GM21576 (cell line): ENCODE data around the gene PCGF2.

Source experiments
- ATAC-seq: cut with Tn5 transposase; IDR thresholded peaks from one replicate; pipeline ENCODE4 v1.9.1; 2021; ENCODE audit warnings: mild to moderate bottlenecking, moderate library complexity; ENCODE audit not compliant: unreplicated experiment

Gene PCGF2

DNA sequence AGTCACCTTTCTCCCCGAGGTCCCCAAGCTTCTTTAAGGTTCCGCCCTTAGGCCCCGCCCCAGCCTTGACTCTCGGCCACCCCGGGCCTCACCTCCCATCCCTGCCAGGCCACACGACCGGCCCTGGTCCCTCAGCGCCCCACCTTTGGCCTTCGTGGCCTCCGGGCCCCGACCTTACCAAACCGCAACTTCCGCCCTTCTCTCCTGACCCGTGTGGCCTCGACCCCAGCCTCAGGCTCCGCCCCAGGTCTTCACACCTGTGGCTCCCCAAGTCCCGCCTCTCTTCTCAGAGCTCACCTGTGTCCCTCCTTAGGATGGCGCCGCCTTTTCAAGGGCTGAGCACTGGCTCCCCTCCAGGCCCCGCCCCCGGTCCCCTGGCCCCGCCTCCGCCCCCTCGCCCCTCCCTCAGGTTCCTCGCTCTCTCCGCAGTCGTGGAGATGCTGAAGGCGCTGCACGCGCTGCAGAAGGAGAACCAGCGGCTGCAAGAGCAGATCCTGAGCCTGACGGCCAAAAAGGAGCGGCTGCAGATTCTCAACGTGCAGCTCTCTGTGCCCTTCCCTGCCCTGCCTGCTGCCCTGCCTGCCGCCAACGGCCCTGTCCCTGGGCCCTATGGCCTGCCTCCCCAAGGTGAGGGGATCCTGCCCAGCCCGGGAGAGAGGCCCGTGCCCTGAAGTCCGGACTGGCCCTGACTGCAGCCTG lies 28.0 kb downstream of the PCGF2 start:
- no peak for ATAC-seq

DNA sequence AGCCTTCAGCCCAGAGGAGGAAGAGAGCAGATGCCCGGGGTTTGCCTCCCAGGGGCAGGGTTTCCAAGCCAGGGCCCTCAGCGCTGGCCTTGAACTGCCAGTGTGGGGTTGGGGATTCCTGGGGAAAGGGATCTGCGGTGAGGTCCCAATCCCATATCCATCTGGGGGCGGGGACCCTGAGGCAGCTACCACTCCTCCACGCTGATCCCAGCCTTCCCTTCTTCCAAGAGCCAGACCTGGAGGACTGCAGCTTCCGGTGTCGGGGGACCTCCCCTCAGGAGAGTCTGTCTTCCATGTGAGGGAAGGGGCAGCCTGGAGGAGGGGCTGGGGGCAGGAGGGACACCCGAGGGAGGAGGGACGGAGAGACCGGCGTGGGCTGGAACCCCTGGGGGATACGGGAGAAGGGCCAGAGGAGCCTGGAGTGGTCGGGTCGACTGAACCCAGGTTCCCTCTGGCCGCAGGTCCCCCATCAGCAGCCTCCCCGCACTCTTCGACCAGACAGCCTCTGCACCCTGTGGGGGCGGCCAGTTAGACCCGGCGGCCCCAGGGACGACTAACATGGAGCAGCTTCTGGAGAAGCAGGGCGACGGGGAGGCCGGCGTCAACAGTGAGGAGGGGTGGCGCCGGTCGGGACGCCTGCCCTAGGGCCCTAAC lies 28.7 kb downstream of the PCGF2 start:
- ATAC-seq = no peak

DNA sequence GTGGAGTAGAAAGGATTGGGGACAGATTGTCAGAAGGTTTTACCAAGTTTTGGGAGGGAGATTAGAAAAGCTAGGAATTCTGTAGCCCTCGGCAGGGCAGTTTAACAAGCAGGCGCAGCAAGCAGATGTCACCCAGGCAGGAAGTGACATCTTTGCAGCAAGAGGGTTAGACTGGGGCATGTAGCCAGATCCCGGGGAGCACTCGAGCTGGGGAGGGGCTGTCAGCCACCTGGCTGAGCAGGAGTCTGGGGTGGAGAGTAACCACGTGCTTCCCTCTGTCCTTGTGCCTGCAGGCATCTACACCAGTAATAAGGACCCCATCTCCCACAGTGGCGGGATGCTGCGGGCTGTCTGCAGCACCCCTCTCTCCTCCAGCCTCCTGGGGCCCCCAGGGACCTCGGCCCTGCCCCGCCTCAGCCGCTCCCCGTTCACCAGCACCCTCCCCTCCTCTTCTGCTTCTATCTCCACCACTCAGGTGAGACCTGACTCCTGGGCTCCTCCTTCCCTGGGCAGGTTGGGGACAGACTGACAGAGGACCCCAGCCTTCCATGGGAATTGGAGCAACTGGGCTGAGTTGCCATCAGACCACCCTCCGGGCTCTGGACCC lies 30.9 kb downstream of the PCGF2 start:
- no peak for ATAC-seq

DNA sequence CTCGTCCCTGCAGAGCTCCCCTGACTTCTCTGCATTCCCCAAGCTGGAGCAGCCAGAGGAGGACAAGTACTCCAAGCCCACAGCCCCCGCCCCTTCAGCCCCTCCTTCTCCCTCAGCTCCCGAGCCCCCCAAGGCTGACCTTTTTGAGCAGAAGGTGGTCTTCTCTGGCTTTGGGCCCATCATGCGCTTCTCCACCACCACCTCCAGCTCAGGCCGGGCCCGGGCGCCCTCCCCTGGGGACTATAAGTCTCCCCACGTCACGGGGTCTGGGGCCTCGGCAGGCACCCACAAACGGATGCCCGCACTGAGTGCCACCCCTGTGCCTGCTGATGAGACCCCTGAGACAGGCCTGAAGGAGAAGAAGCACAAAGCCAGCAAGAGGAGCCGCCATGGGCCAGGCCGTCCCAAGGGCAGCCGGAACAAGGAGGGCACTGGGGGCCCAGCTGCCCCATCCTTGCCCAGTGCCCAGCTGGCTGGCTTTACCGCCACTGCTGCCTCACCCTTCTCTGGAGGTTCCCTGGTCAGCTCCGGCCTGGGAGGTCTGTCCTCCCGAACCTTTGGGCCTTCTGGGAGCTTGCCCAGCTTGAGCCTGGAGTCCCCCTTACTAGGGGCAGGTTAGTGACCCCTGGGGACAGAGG lies 31.6 kb downstream of the PCGF2 start:
- no peak for ATAC-seq

DNA sequence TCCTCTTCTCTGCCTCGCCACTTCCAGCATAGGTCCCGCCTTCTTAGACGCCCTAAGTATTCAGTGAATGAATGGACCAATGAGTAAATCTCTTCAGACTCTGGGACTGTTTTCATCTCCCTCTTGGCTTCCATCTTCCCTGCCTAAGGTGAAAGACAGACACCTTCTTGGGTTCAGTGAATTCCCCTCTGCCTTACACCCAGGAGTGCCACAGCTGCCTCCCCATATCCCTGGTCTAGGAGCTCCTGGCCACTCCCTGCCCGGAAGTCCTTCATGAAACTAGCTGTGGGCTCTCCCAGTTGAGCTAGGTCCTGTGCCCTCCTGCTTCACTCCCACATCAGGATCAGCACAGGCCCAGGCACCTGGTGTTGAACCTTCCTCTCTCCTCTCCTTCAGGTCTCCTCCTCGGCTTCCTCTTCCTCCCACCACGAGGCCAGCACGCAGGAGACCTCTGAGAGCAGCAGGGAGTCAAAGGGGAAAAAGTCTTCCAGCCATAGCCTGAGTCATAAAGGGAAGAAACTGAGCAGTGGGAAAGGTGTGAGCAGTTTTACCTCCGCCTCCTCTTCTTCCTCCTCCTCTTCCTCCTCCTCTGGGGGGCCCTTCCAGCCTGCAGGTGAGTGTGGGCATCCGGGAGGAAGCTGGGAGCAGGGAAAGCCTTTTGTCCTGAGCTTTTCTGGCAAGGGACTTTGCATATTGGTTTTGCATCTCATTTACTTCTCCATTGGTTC lies 32.8 kb downstream of the PCGF2 start:
- no peak for ATAC-seq

- ATAC-seq = no peak
Measured at GRCh38 chr17:38713456-38714075, 34.6 kb downstream of the PCGF2 start.

DNA sequence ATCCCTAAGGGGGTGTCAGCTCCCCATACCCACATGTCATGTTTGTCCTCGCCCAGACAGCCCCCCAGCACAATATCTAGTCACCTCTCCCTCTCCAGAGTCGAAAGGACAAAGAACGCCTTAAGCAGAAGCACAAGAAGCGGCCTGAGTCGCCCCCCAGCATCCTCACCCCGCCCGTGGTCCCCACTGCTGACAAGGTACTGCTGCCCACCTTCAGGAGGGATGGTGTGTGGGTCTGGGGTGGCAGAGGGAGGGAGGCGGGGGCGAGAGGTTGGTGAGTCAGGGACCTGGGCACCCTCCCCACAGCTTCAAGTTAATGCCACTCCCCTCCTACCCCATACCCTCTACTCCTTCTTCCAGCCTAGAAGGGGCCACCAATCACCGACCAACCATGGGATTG lies 35.5 kb downstream of the PCGF2 start:
- ATAC-seq = no peak

GRCh38 chr17:38711792-38712571 lies 36.2 kb downstream of the PCGF2 start:
- ATAC-seq = no peak

DNA sequence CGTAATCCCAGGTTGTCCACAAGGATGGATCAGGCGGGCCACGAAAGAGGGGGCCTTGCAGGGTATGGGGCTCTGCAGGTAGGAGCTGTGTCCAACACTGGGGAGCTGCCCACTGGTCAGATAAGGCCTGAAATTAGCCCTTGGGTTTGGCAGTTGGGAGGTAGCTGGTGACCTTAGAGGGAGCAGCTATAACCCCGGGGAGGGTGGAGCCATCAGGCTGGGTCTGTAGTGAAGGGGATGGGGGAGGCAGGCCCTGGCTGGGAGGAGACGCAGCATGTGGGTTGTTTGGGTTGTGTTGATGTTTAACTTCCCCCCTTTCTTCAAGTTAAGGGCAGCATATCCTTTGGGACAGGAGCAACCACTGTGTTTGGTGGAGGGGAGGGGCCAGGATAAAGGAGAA lies 37.2 kb downstream of the PCGF2 start:
- ATAC-seq = no peak

DNA sequence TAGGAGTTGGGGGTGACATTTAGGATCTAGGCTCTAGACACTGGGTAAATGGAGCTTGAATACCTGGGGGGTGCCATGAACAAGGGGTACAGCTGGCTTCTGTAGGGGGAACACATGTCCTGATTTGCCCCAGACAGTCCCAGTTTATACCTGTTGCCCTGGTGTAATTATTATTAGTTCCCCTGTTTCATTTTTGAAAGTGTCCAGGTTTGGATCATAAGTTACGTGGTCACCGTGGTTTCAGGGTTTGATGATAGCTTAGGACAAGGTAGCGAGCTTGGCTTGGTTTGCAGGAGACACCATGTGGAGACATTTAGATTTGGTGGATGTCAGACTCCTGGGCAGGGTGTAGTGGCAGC lies 37.6 kb downstream of the PCGF2 start:
- no peak for ATAC-seq

DNA sequence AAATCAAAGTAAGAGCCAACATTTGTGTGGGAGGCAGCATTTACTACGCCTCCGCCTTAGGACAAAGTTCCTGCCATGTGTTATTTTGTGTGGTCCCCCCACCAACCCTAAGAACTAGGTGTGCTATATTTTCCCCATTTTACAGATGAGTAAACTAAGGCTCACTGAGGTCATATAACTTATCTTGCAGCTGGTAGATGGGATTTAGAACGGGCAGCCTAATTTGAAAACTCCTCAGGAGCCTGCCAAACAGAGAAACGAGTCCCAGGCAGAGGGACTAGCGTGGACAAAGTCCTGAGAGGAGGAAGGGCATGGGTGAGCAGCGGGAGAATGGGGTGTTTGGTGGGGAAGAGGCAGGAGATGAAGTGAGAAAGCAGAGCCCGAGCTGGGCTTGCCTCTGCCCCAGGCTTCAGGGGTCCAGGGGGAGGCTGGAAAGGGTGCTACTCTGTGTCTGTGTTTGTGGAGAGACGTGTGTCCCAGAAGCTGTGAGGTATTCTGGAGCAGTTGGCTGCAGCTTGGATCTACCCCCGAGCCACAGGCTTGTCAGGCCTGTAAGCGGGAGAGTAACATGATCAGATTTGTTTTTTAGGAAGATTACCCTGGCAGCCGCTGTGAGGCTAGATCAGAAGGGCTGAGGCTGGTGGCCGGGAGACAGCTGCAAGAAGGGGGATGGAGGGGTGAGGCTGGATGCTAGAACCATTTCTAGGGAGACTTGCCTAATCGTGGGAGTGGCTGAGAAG lies 38.1 kb downstream of the PCGF2 start:
- ATAC-seq = no peak

DNA sequence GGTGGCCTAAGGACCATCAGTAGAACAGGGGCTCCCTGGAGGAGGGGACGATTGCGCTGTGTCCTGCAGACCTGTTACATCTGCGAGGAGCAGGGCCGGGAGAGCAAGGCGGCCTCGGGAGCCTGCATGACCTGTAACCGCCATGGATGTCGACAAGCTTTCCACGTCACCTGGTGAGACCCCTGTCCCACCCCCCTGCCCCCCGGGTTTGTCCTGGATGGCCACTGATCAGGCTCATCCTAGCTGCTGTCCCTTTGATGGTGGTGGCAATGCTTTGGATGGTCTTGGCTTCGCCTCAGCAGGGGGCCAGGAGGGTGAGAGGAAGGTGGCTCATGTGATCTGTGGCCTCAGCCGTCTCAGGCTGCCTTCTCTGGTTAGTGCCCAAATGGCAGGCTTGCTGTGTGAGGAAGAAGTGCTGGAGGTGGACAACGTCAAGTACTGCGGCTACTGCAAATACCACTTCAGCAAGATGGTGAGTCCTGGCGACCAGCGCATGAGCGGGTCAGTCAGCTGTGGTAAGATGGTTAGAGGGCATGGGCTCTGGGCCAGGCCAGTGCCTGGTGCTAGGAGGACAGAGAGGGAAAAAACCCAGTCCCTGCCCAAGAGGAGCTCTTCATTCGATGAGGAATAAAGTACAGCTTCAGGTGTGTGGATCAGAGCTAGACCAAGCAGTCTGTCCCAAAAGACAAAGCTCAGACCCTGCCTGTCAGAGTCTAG lies 38.9 kb downstream of the PCGF2 start:
- ATAC-seq = no peak

DNA sequence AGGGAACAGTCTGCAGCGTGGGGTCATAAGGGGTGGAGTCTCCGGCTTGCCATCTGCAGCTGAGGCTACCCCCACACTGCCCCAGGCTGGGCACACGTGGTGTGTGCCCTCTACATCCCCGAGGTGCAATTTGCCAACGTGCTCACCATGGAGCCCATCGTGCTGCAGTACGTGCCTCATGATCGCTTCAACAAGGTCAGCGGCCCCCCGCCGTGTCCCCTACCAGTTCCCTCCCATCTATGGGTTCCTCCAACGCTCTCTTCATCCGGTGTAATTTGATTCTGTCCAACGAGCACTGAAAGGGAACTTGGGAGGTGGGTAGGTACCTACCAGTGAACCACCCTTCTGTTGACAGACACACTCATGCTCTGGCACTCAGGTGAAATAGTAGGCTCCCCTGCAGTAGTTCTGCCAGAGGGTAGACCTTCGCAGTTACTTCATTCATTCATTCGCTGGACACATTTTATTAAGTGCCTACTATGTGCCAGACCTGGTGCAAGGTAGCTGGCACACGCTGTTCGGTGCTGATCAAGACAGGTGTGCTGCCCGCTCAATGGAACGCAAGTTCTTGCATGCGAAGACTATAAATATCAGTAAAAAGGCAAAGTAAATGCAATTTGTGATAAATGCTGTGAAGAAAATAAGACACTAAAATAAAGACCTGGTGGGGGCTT lies 40.3 kb downstream of the PCGF2 start:
- ATAC-seq = no peak

DNA sequence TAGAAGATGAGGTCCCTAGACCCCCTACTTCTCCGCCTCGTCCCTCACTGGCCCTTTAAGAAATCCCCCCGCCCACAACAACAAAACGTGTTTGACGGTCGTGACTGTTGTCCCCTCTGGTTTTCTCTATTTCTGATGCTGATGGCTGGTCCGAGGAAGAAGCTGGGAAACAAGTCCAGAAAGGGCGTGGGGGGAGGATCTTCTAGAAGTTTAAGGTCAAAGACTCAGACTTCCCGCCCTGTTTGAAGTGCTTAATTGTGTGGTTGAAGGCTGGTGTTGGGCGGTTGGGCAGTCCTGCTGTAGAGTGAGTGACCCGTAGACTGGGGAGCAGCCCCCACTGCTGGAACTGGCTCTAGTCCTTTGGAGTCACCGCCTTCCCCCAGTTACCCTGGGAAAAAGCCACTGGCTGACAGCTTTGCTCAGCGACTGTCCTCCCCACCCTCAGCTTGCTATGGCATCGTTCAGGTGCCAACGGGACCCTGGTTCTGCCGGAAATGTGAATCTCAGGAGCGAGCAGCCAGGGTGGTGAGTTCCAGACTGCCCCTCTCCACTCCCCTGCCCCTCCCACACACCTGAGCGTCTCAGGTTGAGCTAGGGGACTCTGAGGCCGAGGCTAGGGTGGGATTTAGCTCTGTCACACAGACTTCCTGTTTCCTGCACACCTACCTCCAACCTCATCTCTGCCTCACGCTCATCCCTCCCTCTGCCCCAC lies 41.5 kb downstream of the PCGF2 start:
- ATAC-seq = no peak

DNA sequence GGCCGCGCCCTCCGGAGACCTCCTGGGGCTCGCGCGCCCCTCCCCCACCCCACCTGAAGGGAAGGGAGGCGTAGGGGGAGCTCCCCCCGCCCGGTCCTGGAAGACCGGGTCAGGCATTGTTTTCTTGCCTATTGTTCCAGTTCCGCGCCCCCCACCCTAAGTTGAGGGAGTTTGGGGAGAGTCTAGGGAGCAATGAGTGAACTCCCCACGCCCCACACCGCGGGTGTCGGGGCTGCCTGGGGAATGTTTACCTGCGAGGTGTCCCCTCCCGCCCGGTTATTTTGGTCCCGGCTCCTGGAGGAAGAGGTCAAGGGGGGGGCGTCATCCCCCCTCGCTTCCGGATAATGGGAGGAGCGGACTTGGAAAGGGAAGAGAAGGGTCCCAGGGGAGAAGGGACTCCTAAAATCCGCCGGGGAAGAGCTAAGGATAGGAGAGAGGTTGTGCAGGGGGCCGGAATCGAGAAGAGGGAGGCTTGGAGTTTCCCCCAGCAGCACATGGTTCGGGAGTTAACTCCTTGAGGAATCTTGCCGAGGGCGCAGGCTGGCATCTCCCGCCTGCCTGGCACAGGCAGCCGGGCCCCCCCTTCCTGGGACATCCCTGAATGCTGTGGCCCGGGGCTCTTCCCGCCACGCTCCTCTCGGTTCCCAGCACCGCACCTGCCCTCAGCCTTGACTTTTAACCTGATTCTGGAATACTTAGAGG lies 42.2 kb downstream of the PCGF2 start:
- no peak for ATAC-seq

GRCh38 chr17:38705523-38705802 lies 42.7 kb downstream of the PCGF2 start:
- ATAC-seq = no peak
